Measurements from ENCODE around the gene ITSN2. TPM values are rescaled to one million over a fixed set of nuclear protein-coding genes. Genes with fewer than 3 reads are reported as not detected.

ITSN2 gene
- total RNA-seq, 1 experiment from 2014 or later, result 19.8 TPM

- Mint-ChIP-seq H3K27ac (no peak overlapping the region), H3K4me1 (peaks cover 22% of the 10 kb centered on the region), H3K4me3 (no peak overlapping the region), H3K27me3 (ENCODE audit: low read depth) (no peaks in the 10 kb centered on the region), H3K36me3 (no peaks in the 10 kb centered on the region), H3K9me3 (no peaks in the 10 kb centered on the region)
- ATAC-seq (no peak), DNase-seq (ENCODE audit: low spot score) (no peak)
- ChIA-PET POLR2A (no interaction called here), CTCF (no interaction called here)
- TF ChIP-seq AFF4 (CRISPR knock-in tag; IDR thresholded peaks at IDR 0.05; ENCODE audit: borderline replicate concordance) (no peak), PRDM15 (CRISPR knock-in tag; IDR thresholded peaks at IDR 0.05) (no peak), ZNF416 (CRISPR knock-in tag; IDR thresholded peaks at IDR 0.05) (no peak), MAX (CRISPR knock-in tag; IDR thresholded peaks at IDR 0.05) (no peak), ZBTB21 (CRISPR knock-in tag; IDR thresholded peaks at IDR 0.05; ENCODE audit: borderline replicate concordance) (no peak), KAT7 (CRISPR knock-in tag; IDR thresholded peaks at IDR 0.05; ENCODE audit: borderline replicate concordance) (no peak), ATF1 (CRISPR knock-in tag; IDR thresholded peaks at IDR 0.05) (no peak), SMAD3 (CRISPR knock-in tag; IDR thresholded peaks at IDR 0.05; ENCODE audit: borderline replicate concordance) (no peak), ZNF121 (CRISPR knock-in tag; IDR thresholded peaks at IDR 0.05) (no peak)
- TF ChIP-seq, protein P1, sequence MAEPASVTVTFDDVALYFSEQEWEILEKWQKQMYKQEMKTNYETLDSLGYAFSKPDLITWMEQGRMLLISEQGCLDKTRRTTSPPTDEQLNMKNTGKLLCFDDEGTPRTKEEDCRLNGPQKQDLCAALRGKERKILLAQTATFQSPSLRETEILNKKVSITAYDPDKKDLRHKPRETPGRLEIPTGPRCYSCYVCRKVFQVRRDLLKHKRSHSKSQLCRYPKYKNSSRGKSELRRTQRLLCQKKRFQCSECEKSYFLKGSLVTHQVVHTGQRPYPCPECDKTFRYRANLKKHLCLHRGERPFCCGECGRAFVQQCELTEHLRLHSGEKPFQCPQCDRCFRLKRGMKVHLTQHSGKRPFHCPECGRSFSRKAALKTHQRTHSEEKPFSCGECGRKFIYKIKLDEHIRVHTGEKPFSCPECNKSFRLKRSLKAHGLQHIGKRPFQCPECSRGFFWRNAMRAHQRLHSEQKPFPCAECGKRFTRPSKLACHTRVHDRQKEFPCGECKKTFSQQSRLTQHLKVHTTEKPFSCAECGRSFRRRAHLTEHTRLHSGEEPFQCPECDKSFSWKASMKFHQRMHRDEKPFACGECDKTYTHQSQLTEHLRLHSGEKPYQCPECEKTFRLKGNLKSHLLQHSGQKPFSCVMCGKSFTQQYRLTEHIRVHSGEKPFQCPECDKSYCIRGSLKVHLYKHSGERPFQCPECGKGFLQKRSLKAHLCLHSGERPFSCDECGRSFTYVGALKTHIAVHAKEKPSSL (CRISPR knock-in tag; conservative IDR thresholded peaks at IDR 0.05), result no peak
- TF ChIP-seq, protein P2, sequence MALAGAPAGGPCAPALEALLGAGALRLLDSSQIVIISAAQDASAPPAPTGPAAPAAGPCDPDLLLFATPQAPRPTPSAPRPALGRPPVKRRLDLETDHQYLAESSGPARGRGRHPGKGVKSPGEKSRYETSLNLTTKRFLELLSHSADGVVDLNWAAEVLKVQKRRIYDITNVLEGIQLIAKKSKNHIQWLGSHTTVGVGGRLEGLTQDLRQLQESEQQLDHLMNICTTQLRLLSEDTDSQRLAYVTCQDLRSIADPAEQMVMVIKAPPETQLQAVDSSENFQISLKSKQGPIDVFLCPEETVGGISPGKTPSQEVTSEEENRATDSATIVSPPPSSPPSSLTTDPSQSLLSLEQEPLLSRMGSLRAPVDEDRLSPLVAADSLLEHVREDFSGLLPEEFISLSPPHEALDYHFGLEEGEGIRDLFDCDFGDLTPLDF (CRISPR knock-in tag; IDR thresholded peaks at IDR 0.05), result no peak
- TF ChIP-seq, protein P3, sequence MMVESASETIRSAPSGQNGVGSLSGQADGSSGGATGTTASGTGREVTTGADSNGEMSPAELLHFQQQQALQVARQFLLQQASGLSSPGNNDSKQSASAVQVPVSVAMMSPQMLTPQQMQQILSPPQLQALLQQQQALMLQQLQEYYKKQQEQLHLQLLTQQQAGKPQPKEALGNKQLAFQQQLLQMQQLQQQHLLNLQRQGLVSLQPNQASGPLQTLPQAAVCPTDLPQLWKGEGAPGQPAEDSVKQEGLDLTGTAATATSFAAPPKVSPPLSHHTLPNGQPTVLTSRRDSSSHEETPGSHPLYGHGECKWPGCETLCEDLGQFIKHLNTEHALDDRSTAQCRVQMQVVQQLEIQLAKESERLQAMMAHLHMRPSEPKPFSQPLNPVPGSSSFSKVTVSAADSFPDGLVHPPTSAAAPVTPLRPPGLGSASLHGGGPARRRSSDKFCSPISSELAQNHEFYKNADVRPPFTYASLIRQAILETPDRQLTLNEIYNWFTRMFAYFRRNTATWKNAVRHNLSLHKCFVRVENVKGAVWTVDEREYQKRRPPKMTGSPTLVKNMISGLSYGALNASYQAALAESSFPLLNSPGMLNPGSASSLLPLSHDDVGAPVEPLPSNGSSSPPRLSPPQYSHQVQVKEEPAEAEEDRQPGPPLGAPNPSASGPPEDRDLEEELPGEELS (CRISPR knock-in tag; IDR thresholded peaks at IDR 0.05), result no peak
Measured at GRCh38 chr2:24343225-24343882, 17.0 kb downstream of the ITSN2 start.

Measured in WTC11 (cell line).